Measurements from ENCODE around the gene LRP5.

LRP5 gene

GRCh38 chr11:68325183-68325906 lies 13.0 kb downstream of the LRP5 start:
- DNase-seq (ENCODE audit: low read depth) = no peak
- no peak overlapping the region for H3K4me3 ChIP-seq (ENCODE audit: low read depth, low read length)
- TF ChIP-seq MAX (IDR thresholded peaks at IDR 0.05; ENCODE audit: low read depth, low read length) (no peak), POLR2A (IDR thresholded peaks at IDR 0.05; ENCODE audit: extremely low read depth, insufficient read length) (no peak)
- TF ChIP-seq, protein P1, sequence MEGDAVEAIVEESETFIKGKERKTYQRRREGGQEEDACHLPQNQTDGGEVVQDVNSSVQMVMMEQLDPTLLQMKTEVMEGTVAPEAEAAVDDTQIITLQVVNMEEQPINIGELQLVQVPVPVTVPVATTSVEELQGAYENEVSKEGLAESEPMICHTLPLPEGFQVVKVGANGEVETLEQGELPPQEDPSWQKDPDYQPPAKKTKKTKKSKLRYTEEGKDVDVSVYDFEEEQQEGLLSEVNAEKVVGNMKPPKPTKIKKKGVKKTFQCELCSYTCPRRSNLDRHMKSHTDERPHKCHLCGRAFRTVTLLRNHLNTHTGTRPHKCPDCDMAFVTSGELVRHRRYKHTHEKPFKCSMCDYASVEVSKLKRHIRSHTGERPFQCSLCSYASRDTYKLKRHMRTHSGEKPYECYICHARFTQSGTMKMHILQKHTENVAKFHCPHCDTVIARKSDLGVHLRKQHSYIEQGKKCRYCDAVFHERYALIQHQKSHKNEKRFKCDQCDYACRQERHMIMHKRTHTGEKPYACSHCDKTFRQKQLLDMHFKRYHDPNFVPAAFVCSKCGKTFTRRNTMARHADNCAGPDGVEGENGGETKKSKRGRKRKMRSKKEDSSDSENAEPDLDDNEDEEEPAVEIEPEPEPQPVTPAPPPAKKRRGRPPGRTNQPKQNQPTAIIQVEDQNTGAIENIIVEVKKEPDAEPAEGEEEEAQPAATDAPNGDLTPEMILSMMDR (IDR thresholded peaks at IDR 0.05; ENCODE audit: low read depth, low read length) = peak; percentile 4

DNA sequence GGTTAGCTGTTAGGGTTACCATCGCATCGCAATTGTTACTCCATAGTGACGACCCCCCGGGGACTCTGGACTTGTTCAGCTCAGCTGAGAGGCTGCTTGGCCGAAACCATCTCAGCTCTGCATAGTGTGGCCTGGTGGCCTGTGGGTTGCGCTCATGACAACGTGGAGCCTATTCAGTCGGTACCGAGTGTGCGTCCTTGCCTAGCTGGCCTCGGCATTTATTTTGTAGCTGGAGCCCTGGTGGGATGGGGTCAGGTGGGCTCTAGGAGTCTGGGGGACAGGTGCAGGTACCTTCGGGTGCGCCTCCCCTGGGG lies 13.5 kb downstream of the LRP5 start:
- H3K4me3 ChIP-seq (ENCODE audit: low read depth, low read length) = no peak overlapping the region
- DNase-seq (ENCODE audit: low read depth) = peak; percentile 53
- TF ChIP-seq, protein P1 (IDR thresholded peaks at IDR 0.05; ENCODE audit: low read depth, low read length) = no peak
- TF ChIP-seq POLR2A (IDR thresholded peaks at IDR 0.05; ENCODE audit: extremely low read depth, insufficient read length) (no peak), MAX (IDR thresholded peaks at IDR 0.05; ENCODE audit: low read depth, low read length) (no peak), MYC (IDR thresholded peaks at IDR 0.05; ENCODE audit: low read depth, low read length) (no peak)

DNA sequence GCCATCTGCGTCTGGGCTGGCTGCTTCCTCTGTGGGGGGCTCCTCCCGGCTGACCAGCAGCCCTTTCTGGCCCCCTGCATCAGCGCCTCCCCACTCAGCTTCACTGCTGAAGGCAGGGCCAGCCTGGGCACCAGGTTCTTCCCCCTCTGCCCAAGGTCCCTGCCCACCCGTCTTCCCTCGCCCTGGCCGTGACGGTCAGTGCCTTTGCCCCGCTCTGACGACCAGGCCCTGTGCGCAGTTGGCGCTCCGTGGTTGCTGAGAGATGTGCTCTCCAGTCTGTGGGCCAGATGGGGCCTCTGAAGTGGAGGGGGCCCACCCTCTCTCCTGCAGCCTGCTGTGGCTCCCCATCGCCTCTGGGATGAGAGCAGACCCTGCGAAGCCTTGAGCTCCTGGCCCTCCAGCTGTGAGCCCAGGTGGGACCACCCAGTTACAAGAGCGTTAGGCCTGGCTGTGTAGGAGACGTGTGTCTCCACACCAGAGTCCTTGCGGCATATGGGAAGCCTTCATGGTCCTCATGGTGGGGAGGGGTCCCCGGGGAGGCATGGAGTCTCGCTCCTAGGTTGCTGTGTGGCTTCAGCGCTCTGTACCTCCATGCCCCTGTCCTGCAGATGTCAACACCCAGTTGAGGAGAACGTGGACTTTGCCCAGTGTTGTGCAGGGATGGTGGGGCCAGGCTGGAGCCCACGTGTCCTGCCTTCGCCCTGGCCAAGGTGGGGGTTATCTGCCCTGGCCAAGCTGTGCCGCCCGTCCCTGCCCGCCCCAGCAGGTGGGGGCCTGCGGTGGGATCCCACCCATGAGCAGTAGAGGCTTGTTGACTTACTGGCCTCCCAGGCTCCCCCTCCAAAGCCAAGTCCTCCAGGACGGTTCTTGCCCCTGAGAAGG lies 14.2 kb downstream of the LRP5 start:
- TF ChIP-seq MAX (IDR thresholded peaks at IDR 0.05; ENCODE audit: low read depth, low read length) = no peak
- TF ChIP-seq, protein P1 (IDR thresholded peaks at IDR 0.05; ENCODE audit: low read depth, low read length) = no peak
- no peak for TF ChIP-seq POLR2A (IDR thresholded peaks at IDR 0.05; ENCODE audit: extremely low read depth, insufficient read length)
- TF ChIP-seq MYC (IDR thresholded peaks at IDR 0.05; ENCODE audit: low read depth, low read length) = no peak
- no peak overlapping the region for H3K4me3 ChIP-seq (ENCODE audit: low read depth, low read length)
- DNase-seq (ENCODE audit: low read depth) = no peak

- TF ChIP-seq MAX (IDR thresholded peaks at IDR 0.05; ENCODE audit: low read depth, low read length) (no peak), MYC (IDR thresholded peaks at IDR 0.05; ENCODE audit: low read depth, low read length) (no peak), POLR2A (IDR thresholded peaks at IDR 0.05; ENCODE audit: extremely low read depth, insufficient read length) (no peak)
- TF ChIP-seq, protein P1 (IDR thresholded peaks at IDR 0.05; ENCODE audit: low read depth, low read length) = no peak
- no peak for DNase-seq (ENCODE audit: low read depth)
- no peak overlapping the region for H3K4me3 ChIP-seq (ENCODE audit: low read depth, low read length)
Measured at GRCh38 chr11:68327586-68328370, 15.4 kb downstream of the LRP5 start.

GRCh38 chr11:68328374-68329091 lies 16.1 kb downstream of the LRP5 start:
- no peak overlapping the region for H3K4me3 ChIP-seq (ENCODE audit: low read depth, low read length)
- DNase-seq (ENCODE audit: low read depth) = peak; percentile 74
- TF ChIP-seq MAX (IDR thresholded peaks at IDR 0.05; ENCODE audit: low read depth, low read length) (no peak), MYC (IDR thresholded peaks at IDR 0.05; ENCODE audit: low read depth, low read length) (no peak), POLR2A (IDR thresholded peaks at IDR 0.05; ENCODE audit: extremely low read depth, insufficient read length) (no peak)
- TF ChIP-seq, protein P1 (IDR thresholded peaks at IDR 0.05; ENCODE audit: low read depth, low read length) = no peak
